CD4-positive, alpha-beta T cell treated with Interleukin-10 for 1 hour (primary cell): ENCODE data around the gene MESD.
"Not testable (repeated sequence)": the region's sequence is repeated elsewhere in the genome, so short reads cannot be mapped to it uniquely, and the experiment has no call there.

Experiments used
- DNase-seq: peaks from one replicate; pipeline ENCODE4 v3.0.0-alpha.2; 2020

Gene MESD

GRCh38 chr15:80955571-80956452, 33.8 kb downstream of the MESD start:
- DNase-seq, result not testable (repeated sequence)

GRCh38 chr15:80953953-80954778, 35.5 kb downstream of the MESD start:
- DNase-seq, result no peak

GRCh38 chr15:80953001-80953952, 36.3 kb downstream of the MESD start:
- DNase-seq, result no peak

GRCh38 chr15:80951941-80952340, 37.7 kb downstream of the MESD start:
- DNase-seq, result no peak

GRCh38 chr15:80950291-80951078, 39.1 kb downstream of the MESD start:
- no peak for DNase-seq

GRCh38 chr15:80949756-80950155, 39.9 kb downstream of the MESD start:
- DNase-seq, result no peak

- no peak for DNase-seq
Observed at GRCh38 chr15:80948651-80949292, 40.8 kb downstream of the MESD start.

GRCh38 chr15:80946576-80946975, 43.0 kb downstream of the MESD start:
- DNase-seq, result no peak

- DNase-seq, result no peak
Observed at GRCh38 chr15:80945605-80946004, 44.0 kb downstream of the MESD start.

GRCh38 chr15:80944818-80945217, 44.8 kb downstream of the MESD start:
- no peak for DNase-seq

GRCh38 chr15:80942746-80943565, 46.7 kb downstream of the MESD start:
- DNase-seq, result no peak

- DNase-seq, result no peak
Observed at GRCh38 chr15:80942266-80942665, 47.4 kb downstream of the MESD start.

- no peak for DNase-seq
Observed at GRCh38 chr15:80940851-80941250, 48.8 kb downstream of the MESD start.

- no peak for DNase-seq
Observed at GRCh38 chr15:80940331-80940730, 49.3 kb downstream of the MESD start.

- no peak for DNase-seq
Observed at GRCh38 chr15:80939216-80939615, 50.4 kb downstream of the MESD start.

GRCh38 chr15:80937718-80938117, 51.9 kb downstream of the MESD start:
- no peak for DNase-seq

GRCh38 chr15:80936288-80937078, 53.1 kb downstream of the MESD start:
- no peak for DNase-seq

GRCh38 chr15:80934761-80935221, 54.8 kb downstream of the MESD start:
- no peak for DNase-seq

- DNase-seq, result no peak
Observed at GRCh38 chr15:80932989-80933388, 56.6 kb downstream of the MESD start.

- DNase-seq, result no peak
Observed at GRCh38 chr15:80932513-80932815, 57.2 kb downstream of the MESD start.
